ENCODE measurements around the gene CALCOCO1. TPM values are rescaled to one million over a fixed set of nuclear protein-coding genes. Genes with fewer than 3 reads are reported as not detected.
"Not testable (repeated sequence)": the region's sequence is repeated elsewhere in the genome, so short reads cannot be mapped to it uniquely, and the experiment has no call there.

Gene CALCOCO1
- polyA plus RNA-seq, 3 donors, result 60.1 to 238 (median 69.6) TPM

DNA sequence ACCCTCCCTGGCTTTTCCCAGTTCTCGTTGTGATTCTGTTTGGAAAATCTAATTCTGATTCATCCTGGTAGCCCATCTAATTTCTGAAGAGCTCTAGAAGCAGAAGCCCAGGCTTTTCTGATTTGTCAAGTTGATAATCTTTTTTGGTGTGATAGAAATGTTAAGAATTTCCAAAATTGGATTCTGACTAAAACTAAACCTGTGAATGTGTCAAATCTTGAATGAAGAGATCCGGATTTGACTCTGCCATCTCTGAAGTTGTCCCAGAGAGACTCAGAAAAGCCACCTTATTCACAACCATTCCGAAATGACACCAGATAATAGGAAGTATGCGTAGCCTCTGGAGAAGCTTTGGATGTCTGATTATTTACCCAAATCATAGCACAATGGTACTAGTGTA, 37.4 kb upstream of the CALCOCO1 start:
- Histone ChIP-seq H3K9me3 (replicated peaks in 1 of 2; ENCODE audit: control insufficient read depth in 1 of 2, insufficient read depth in 1 of 2, low read length in 2 of 2) (no peaks in the 10 kb centered on the region), H3K4me1 (ENCODE audit: control insufficient read depth in 1 of 2, insufficient read depth in 2 of 2, low read length in 2 of 2) (no peaks in the 10 kb centered on the region), H3K27ac (ENCODE audit: low read depth in 1 of 2, low read length in 2 of 2) (no peak overlapping the region), H3K36me3 (replicated peaks in 1 of 2; ENCODE audit: control insufficient read depth in 1 of 2, insufficient read depth in 2 of 2, low read length in 2 of 2) (no peaks in the 10 kb centered on the region), H3K4me3 (replicated peaks in 1 of 3; ENCODE audit: low read depth in 2 of 3, low read length in 3 of 3) (no peak overlapping the region), H2AFZ (ENCODE audit: insufficient read depth, low read depth, low read length, poor library complexity, severe bottlenecking) (no peak overlapping the region), H3K4me2 (replicated peaks; ENCODE audit: extremely low read depth, low read length, poor library complexity, severe bottlenecking) (no peak overlapping the region), H3K27me3 (ENCODE audit: control insufficient read depth in 2 of 2, insufficient read depth in 2 of 2, low read length in 2 of 2) (peaks cover 52% of the 10 kb centered on the region in 2 donors), H4K20me1 (ENCODE audit: insufficient read depth, low read length) (no peaks in the 10 kb centered on the region), H3K9ac (ENCODE audit: insufficient read depth, low read length, poor library complexity, severe bottlenecking) (no peak overlapping the region), H3K79me2 (ENCODE audit: insufficient read depth, low read length) (no peaks in the 10 kb centered on the region)
- WGBS (ENCODE audit: insufficient coverage), result no CpG with 5 or more reads among the region's 4 CpGs
- Mint-ChIP-seq H3K36me3 (no peaks in the 10 kb centered on the region), H3K4me3 (no peak overlapping the region), H3K9me3 (peaks cover 0 to 2% (median 0%) of the 10 kb centered on the region in 7 donors), H3K27ac (no peak overlapping the region), H3K27me3 (ENCODE audit: low read depth in 3 of 3) (peaks cover 46 to 81% (median 46%) of the 10 kb centered on the region in 3 donors), H3K4me1 (no peaks in the 10 kb centered on the region)
- no peak for TF ChIP-seq CTCF (IDR thresholded peaks at IDR 0.05)
- no peak for DNase-seq
- intact Hi-C loops (cut with micrococcal nuclease), result no loop called here

DNA sequence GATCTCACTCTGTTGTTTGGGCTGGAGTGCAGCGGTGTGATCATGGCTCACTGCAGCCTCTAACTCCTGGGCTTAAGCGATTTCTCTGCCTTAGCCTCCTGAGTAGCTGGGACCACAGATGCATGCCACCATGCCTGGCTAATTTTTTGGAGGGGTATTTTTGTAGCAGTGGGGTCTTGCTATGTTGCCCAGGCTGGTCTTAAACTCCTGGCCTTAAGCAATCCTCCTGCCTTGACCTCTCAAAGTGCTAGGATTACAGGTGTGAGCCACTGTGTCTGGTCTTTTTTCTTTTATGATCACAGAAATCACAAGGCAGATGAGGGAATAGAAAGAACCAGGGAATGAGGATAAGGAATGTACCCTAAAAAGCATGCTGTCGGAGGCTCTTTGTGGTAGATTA, 35.5 kb upstream of the CALCOCO1 start:
- H3K4me2 ChIP-seq (replicated peaks; ENCODE audit: extremely low read depth, low read length, poor library complexity, severe bottlenecking); H3K9me3 Mint-ChIP-seq; H3K27ac ChIP-seq (ENCODE audit: low read depth in 1 of 2, low read length in 2 of 2); H3K9ac ChIP-seq (ENCODE audit: insufficient read depth, low read length, poor library complexity, severe bottlenecking); H3K27ac Mint-ChIP-seq; H3K4me1 Mint-ChIP-seq; H3K36me3 Mint-ChIP-seq; intact Hi-C loops (cut with micrococcal nuclease); H4K20me1 ChIP-seq (ENCODE audit: insufficient read depth, low read length); H2AFZ ChIP-seq (ENCODE audit: insufficient read depth, low read depth, low read length, poor library complexity, severe bottlenecking); H3K79me2 ChIP-seq (ENCODE audit: insufficient read depth, low read length); H3K4me1 ChIP-seq (ENCODE audit: control insufficient read depth in 1 of 2, insufficient read depth in 2 of 2, low read length in 2 of 2); H3K4me3 ChIP-seq (replicated peaks in 1 of 3; ENCODE audit: low read depth in 2 of 3, low read length in 3 of 3); H3K4me3 Mint-ChIP-seq; H3K9me3 ChIP-seq (replicated peaks in 1 of 2; ENCODE audit: control insufficient read depth in 1 of 2, insufficient read depth in 1 of 2, low read length in 2 of 2); DNase-seq; H3K36me3 ChIP-seq (replicated peaks in 1 of 2; ENCODE audit: control insufficient read depth in 1 of 2, insufficient read depth in 2 of 2, low read length in 2 of 2): not testable (repeated sequence)
- WGBS (ENCODE audit: insufficient coverage), result no CpG with 5 or more reads among the region's 3 CpGs
- H3K27me3 Mint-ChIP-seq (ENCODE audit: low read depth in 3 of 3), result peaks cover 50 to 88% (median 54%) of the 10 kb centered on the region in 3 donors
- H3K27me3 ChIP-seq (ENCODE audit: control insufficient read depth in 2 of 2, insufficient read depth in 2 of 2, low read length in 2 of 2), result peaks cover 49 to 66% of the 10 kb centered on the region in 2 donors
